IMR-90 (cell line): ENCODE results near the gene ACSBG1. TPM values are rescaled to one million over a fixed set of nuclear protein-coding genes. Genes with fewer than 3 reads are reported as not detected.
A peak's percentile ranks its signal among the peaks of the same experiment; 100 is the strongest.

Experiments
- ATAC-seq: fragments of 200-7000 bp; cut with Tn5 transposase; 2 replicates; pipeline ENCODE4 v1.9.1; 2020; ENCODE audit warnings: low read depth, mild to moderate bottlenecking, moderate library complexity
- BruUV-seq: library from RNA; stranded (reverse); fragments of 400-500 nt; replicated peaks from 2 replicates; lab custom pipeline; 2021; lab: Mats Ljungman, UMichigan
- CTCF ChIA-PET: fragments of 300-600 bp; formaldehyde crosslinking; extraction: SDS; loops from one replicate; lab custom pipeline; 2021; ENCODE audit warnings: antibody characterized with exemption; lab: Yijun Ruan, JAX
- POLR2A ChIA-PET: fragments of 300-600 bp; sonication (Branson Sonifier 250); formaldehyde crosslinking; loops from one replicate; lab custom pipeline; 2022; ENCODE audit warnings: antibody characterized with exemption; ENCODE audit not compliant: unreplicated experiment; lab: Charles Lee
- DNase-seq: peaks from one replicate; pipeline ENCODE4 v3.0.0; 2013
- H2AFZ ChIP-seq: replicated peaks from 2 replicates; pipeline ENCODE3; 2013; ENCODE audit warnings: low read length, mild to moderate bottlenecking; ENCODE audit not compliant: poor library complexity
- H2AK5ac ChIP-seq: 2 replicates; pipeline ENCODE4 v1.6.1; 2013; ENCODE audit warnings: low read depth, low read length, inconsistent platforms
- H2AK9ac ChIP-seq: replicated peaks from 2 replicates; pipeline ENCODE3; 2013; ENCODE audit warnings: mild to moderate bottlenecking, low read depth, low read length, moderate library complexity; ENCODE audit not compliant: poor library complexity
- H2BK120ac ChIP-seq: 2 replicates; pipeline ENCODE4 v1.6.1; 2013; ENCODE audit warnings: low read depth, low read length, inconsistent platforms
- H2BK15ac ChIP-seq: 3 replicates; pipeline ENCODE4 v1.6.1; 2013; ENCODE audit warnings: low read depth, low read length, inconsistent platforms
- H2BK20ac ChIP-seq: 2 replicates; pipeline ENCODE4 v1.6.1; 2013; ENCODE audit warnings: low read depth, mild to moderate bottlenecking, inconsistent platforms, low read length, moderate library complexity
- H2BK5ac ChIP-seq: 2 replicates; pipeline ENCODE4 v1.6.1; 2013; ENCODE audit warnings: mild to moderate bottlenecking, low read depth, low read length, inconsistent platforms; ENCODE audit not compliant: poor library complexity, severe bottlenecking
- H3K14ac ChIP-seq: replicated peaks from 2 replicates; pipeline ENCODE4 v1.6.1; 2013; ENCODE audit warnings: low read depth, low read length, inconsistent platforms
- H3K18ac ChIP-seq: 2 replicates; pipeline ENCODE4 v1.6.1; 2013; ENCODE audit warnings: low read depth, low read length, control low read depth
- H3K23ac ChIP-seq: 2 replicates; pipeline ENCODE4 v1.6.1; 2013; ENCODE audit warnings: low read depth, low read length, inconsistent platforms
- H3K27ac ChIP-seq: 2 replicates; pipeline ENCODE4 v1.5.1; 2013; ENCODE audit warnings: mild to moderate bottlenecking, control low read depth, low read length; ENCODE audit not compliant: insufficient read depth
- H3K27me3 ChIP-seq: 2 replicates; pipeline ENCODE4 v1.6.1; 2013; ENCODE audit warnings: low read length; ENCODE audit not compliant: control insufficient read depth, insufficient read depth
- H3K36me3 ChIP-seq: 2 replicates; pipeline ENCODE4 v1.6.1; 2013; ENCODE audit warnings: low read length, mixed read lengths; ENCODE audit not compliant: control insufficient read depth, insufficient read depth
- H3K4ac ChIP-seq: 2 replicates; pipeline ENCODE4 v1.6.1; 2013; ENCODE audit warnings: low read depth, low read length, inconsistent platforms
- H3K4me1 ChIP-seq: 2 replicates; pipeline ENCODE4 v1.6.1; 2013; ENCODE audit warnings: low read length, mixed read lengths; ENCODE audit not compliant: control insufficient read depth, insufficient read depth
- H3K4me2 ChIP-seq: 2 replicates; pipeline ENCODE4 v1.6.1; 2013; ENCODE audit warnings: low read depth, mild to moderate bottlenecking, control low read depth, low read length, moderate library complexity
- H3K4me3 ChIP-seq: 2 replicates; pipeline ENCODE4 v1.5.1; 2013; ENCODE audit warnings: low read depth, mild to moderate bottlenecking, control low read depth, low read length, moderate library complexity; ENCODE audit not compliant: insufficient read depth
- H3K56ac ChIP-seq: 2 replicates; pipeline ENCODE4 v1.6.1; 2013; ENCODE audit warnings: low read length, inconsistent platforms; ENCODE audit not compliant: insufficient read depth; ENCODE audit errors: extremely low read depth
- H3K79me1 ChIP-seq, 2 experiments: 2 replicates each; pipeline ENCODE4 v1.6.1; 2013; ENCODE audit warnings: low read length in 2 of 2, inconsistent platforms in 1 of 2, low read depth in 1 of 2
- H3K9ac ChIP-seq: 2 replicates; pipeline ENCODE4 v1.6.1; 2013; ENCODE audit warnings: low read depth, low read length, control low read depth
- H3K9me1 ChIP-seq: 2 replicates; pipeline ENCODE4 v1.6.1; 2013; ENCODE audit warnings: low read length, inconsistent platforms; ENCODE audit not compliant: insufficient read depth
- H3K9me3 ChIP-seq: 2 replicates; pipeline ENCODE4 v1.6.1; 2013; ENCODE audit warnings: low read length; ENCODE audit not compliant: control insufficient read depth, insufficient read depth
- H4K20me1 ChIP-seq: 2 replicates; pipeline ENCODE4 v1.6.1; 2013; ENCODE audit warnings: low read length, inconsistent platforms; ENCODE audit not compliant: insufficient read depth
- H4K5ac ChIP-seq: 2 replicates; pipeline ENCODE4 v1.6.1; 2013; ENCODE audit warnings: mild to moderate bottlenecking, low read depth, low read length, control low read depth
- H4K8ac ChIP-seq, 2 experiments: 2 replicates each; pipeline ENCODE4 v1.6.1; 2013; ENCODE audit warnings: low read depth in 2 of 2, low read length in 2 of 2, control low read depth in 1 of 2, inconsistent platforms in 1 of 2
- H4K91ac ChIP-seq: 2 replicates; pipeline ENCODE4 v1.6.1; 2013; ENCODE audit warnings: low read depth, low read length, inconsistent platforms; ENCODE audit not compliant: insufficient read depth
- CEBPB ChIP-seq: IDR thresholded peaks from 2 replicates; pipeline ENCODE4 v1.6.1; 2012; ENCODE audit warnings: low read depth, low read length, improper control_type of control experiment
- MXI1 ChIP-seq: IDR thresholded peaks from 2 replicates; pipeline ENCODE4 v1.6.1; 2012; ENCODE audit warnings: low read depth, mild to moderate bottlenecking, low read length, moderate library complexity, borderline replicate concordance
- WGBS, 2 experiments: methylation state at CpG; one replicate each; pipeline versions ENCODE4 v1.1.5 to v1.1.7; 2013; ENCODE audit warnings: missing lambda C conversion rate in 2 of 2; ENCODE audit not compliant: insufficient read length in 1 of 2; ENCODE audit errors: extremely low coverage in 2 of 2; 5-methylcytosine and 5-hydroxymethylcytosine counted together
- dilution Hi-C: fragments of 300-500 bp; cut with HindIII; formaldehyde crosslinking; loops from one replicate; pipeline ENCODE4 v1.14.3; 2018; ENCODE audit warnings: low sequenced_read_pairs; ENCODE audit not compliant: unreplicated experiment
- in situ Hi-C: fragments of 300-500 bp; cut with MboI; formaldehyde crosslinking; loops from 3 replicates; pipeline ENCODE4 v1.14.3; 2019; ENCODE audit warnings: low sequenced_read_pairs, inconsistent platforms, mixed read lengths
- intact Hi-C: fragments of 100-400 bp; cut with micrococcal nuclease; formaldehyde crosslinking; loops from 2 replicates; pipeline ENCODE4 v1.10.0; 2022
- polyA plus RNA-seq, 3 experiments: library from polyadenylated mRNA; depleted of rRNA; stranded (reverse); fragments of >200 nt; gene quantifications; 2 replicates each; pipeline ENCODE4 v1.2.3, GENCODE V29; 2012; ENCODE audit warnings: low replicate concordance in 1 of 3
- total RNA-seq: library from RNA; depleted of rRNA; stranded (reverse); fragments of >200 nt; gene quantifications from 2 replicates; pipeline ENCODE4 v1.2.3, GENCODE V29; 2012

ACSBG1 gene
- total and polyA plus RNA-seq, 2 of the 4 experiments (the other 2 are of a cell fraction), result 0.02 TPM; not detected in 1

DNA sequence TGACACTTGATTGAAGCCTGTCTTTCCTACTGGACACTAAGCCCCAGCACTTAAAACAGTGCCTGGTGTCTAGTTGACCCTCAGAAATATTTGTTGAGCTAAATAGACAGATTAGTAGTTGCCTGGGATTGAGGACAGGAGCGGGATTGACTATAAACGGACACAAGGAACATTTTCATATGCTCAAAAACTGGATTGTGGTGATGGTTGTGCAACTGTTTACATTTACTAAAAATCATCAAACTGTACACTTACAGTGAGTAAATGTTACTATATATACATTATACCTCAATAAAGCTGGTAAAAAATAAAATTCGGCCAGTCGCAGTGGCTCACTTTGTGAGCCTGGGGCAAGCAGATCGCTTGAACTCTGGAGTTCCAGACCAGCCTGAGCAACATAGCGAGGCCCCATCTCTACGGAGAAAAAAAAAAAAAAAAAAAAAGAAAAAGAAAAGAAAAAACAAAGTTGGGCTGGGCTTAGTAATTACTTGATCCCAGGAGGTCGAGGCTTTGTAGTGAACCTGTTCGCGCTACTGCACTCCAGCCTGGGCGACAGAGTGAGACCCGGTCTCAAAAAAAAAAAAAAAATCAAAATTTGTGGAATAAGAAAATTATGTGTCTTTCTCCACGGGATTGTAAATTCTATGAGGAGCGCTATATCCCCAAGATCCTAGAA, 85.8 kb downstream of the ACSBG1 start:
- H3K4me1 ChIP-seq, result peaks cover 5% of the 10 kb centered on the region
- WGBS, 2 experiments, result no CpG with 5 or more reads among the region's 14 CpGs
- intact Hi-C loops, result no loop called here
- 0 out of 2 replicates have a peak, but pooled peaks have one; percentile 2 for ATAC-seq
- ChIA-PET CTCF (no interaction called here), POLR2A (interaction anchor here (0.7 kb wide), 2 partner anchors 70 to 114 kb away, joined by 4 to 8 read pairs; no protein-coding TSS in a partner anchor)
- DNase-seq, result peak; percentile 14
- H2AK5ac ChIP-seq, result no peak overlapping the region
- H3K9ac ChIP-seq, result peak overlapping the region; percentile 75
- H3K27ac ChIP-seq, result peak overlapping the region; percentile 55; the same call in 1 of the 2 replicates
- peak overlapping the region; percentile 82 for H3K56ac ChIP-seq
- peaks cover 7% of the 10 kb centered on the region; the same call in 1 of the 2 replicates for H4K20me1 ChIP-seq
- H4K8ac ChIP-seq, result peak overlapping the region; percentile 63 to 80; a peak in 3 of 4 replicates
- BruUV-seq, result TSS peak; percentile 94
- TF ChIP-seq CEBPB, result peak; percentile 80
- TF ChIP-seq MXI1, result no peak
- H2AK9ac ChIP-seq, result peak overlapping the region; percentile 84
- dilution Hi-C loops, result no loop called here
- no peak overlapping the region for H2AFZ ChIP-seq
- no peak overlapping the region for H2BK20ac ChIP-seq
- H3K23ac ChIP-seq, result peak overlapping the region; percentile 85
- no peak overlapping the region for H4K91ac ChIP-seq
- H3K27me3 ChIP-seq, result no peaks in the 10 kb centered on the region
- H2BK120ac ChIP-seq, result no peak overlapping the region
- peaks cover 11% of the 10 kb centered on the region for H3K9me1 ChIP-seq
- peaks cover 15 to 42% of the 10 kb centered on the region in 2 experiments; a peak in 3 of 4 replicates for H3K79me1 ChIP-seq
- H3K4me2 ChIP-seq, result peak overlapping the region; percentile 76
- in situ Hi-C loops, result no loop called here
- peak overlapping the region; percentile 78 for H2BK5ac ChIP-seq
- H3K14ac ChIP-seq, result peak overlapping the region; percentile 91
- peak overlapping the region; percentile 80 for H3K4ac ChIP-seq
- H3K18ac ChIP-seq, result peak overlapping the region; percentile 59; the same call in 1 of the 2 replicates
- H3K36me3 ChIP-seq, result no peaks in the 10 kb centered on the region
- peak overlapping the region; percentile 52; the same call in 1 of the 2 replicates for H4K5ac ChIP-seq
- peak overlapping the region; percentile 76 for H3K4me3 ChIP-seq
- H2BK15ac ChIP-seq, result no peak overlapping the region
- H3K9me3 ChIP-seq, result no peaks in the 10 kb centered on the region
